ENCODE data around the gene WDR43. TPM values are rescaled to one million over a fixed set of nuclear protein-coding genes. Genes with fewer than 3 reads are reported as not detected.

The WDR43 gene
- total RNA-seq, 1 donor from 2014 or later: 32.5 TPM

DNA sequence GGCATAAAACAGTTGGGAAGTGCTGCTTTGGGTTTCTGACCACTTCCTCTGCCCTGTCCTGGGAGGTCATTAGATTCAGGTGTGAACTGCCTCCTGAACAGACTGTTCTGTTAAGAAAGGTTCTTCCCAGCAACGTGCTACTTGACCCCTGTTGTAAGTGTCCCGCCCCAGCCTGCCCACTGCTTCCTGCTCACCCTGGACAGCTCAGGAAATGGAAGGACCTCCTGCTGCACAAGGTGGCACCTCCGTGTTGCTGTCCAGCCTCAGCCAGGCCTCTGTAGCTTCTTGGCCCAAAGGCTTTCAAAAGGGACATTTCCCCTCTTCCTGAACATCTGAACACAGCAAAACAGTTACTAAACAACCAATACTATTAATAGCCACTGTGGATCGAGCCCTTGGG lies 92.0 kb downstream of the WDR43 start:
- peaks cover 2% of the 10 kb centered on the region for H3K9me3 Mint-ChIP-seq (ENCODE audit: unreplicated experiment)
- no peak overlapping the region for H3K27ac Mint-ChIP-seq (ENCODE audit: unreplicated experiment)
- TF ChIP-seq, protein P1, sequence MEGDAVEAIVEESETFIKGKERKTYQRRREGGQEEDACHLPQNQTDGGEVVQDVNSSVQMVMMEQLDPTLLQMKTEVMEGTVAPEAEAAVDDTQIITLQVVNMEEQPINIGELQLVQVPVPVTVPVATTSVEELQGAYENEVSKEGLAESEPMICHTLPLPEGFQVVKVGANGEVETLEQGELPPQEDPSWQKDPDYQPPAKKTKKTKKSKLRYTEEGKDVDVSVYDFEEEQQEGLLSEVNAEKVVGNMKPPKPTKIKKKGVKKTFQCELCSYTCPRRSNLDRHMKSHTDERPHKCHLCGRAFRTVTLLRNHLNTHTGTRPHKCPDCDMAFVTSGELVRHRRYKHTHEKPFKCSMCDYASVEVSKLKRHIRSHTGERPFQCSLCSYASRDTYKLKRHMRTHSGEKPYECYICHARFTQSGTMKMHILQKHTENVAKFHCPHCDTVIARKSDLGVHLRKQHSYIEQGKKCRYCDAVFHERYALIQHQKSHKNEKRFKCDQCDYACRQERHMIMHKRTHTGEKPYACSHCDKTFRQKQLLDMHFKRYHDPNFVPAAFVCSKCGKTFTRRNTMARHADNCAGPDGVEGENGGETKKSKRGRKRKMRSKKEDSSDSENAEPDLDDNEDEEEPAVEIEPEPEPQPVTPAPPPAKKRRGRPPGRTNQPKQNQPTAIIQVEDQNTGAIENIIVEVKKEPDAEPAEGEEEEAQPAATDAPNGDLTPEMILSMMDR (IDR thresholded peaks at IDR 0.05; ENCODE audit: partially characterized antibody, unreplicated experiment): no peak
- H3K36me3 Mint-ChIP-seq (ENCODE audit: unreplicated experiment): no peaks in the 10 kb centered on the region
- no peak for DNase-seq
- no peaks in the 10 kb centered on the region for H3K4me1 Mint-ChIP-seq (ENCODE audit: low read depth, unreplicated experiment)
- H3K4me3 Mint-ChIP-seq (ENCODE audit: unreplicated experiment): no peak overlapping the region
- peaks cover 4% of the 10 kb centered on the region for H3K27me3 Mint-ChIP-seq (ENCODE audit: unreplicated experiment)

DNA sequence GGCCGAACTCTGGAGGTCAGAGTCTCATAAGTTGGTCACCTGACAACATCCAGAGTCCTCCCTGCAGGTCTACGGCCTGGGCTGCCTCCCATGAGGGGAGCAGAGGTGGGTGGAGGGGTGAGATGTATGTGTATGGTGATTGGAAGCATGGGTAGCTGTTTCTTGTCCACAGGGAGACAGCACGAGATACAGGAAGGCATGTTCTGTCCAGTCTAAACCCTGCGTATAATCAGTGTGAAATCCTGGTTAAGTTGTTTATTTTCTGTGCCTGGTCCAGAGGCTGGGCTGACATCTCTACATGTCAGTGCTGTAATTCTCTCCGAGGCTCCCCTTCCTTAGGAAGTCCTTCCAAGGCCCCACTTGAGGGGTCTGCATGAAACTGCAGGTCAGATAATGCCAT lies 95.5 kb downstream of the WDR43 start:
- Mint-ChIP-seq H3K4me3 (ENCODE audit: unreplicated experiment) (no peak overlapping the region), H3K4me1 (ENCODE audit: low read depth, unreplicated experiment) (no peaks in the 10 kb centered on the region), H3K36me3 (ENCODE audit: unreplicated experiment) (no peaks in the 10 kb centered on the region), H3K27ac (ENCODE audit: unreplicated experiment) (no peak overlapping the region), H3K27me3 (ENCODE audit: unreplicated experiment) (peaks cover 2% of the 10 kb centered on the region), H3K9me3 (ENCODE audit: unreplicated experiment) (no peaks in the 10 kb centered on the region)
- TF ChIP-seq, protein P1 (IDR thresholded peaks at IDR 0.05; ENCODE audit: partially characterized antibody, unreplicated experiment): no peak
- DNase-seq: no peak

DNA sequence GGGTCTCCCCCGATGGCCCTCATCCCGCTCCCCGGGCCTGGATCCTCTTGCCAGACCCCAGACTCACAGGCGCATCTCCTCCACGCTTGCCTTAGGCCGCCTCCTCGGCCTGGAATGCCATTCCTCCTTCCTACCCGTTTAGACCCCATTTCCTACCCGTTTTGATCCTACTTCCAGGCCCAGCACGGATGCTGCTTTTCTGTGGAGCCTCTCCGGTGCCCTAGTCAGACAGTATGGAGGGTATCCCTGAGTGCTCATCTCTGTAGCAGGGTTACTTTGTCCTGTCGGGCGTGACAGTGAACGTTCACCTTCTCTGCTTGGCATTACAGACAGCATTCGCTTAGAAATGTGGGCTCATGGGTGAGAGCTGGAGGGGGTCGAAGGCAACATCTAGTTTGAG lies 96.0 kb downstream of the WDR43 start:
- Mint-ChIP-seq H3K4me1 (ENCODE audit: low read depth, unreplicated experiment) (no peaks in the 10 kb centered on the region), H3K4me3 (ENCODE audit: unreplicated experiment) (no peak overlapping the region), H3K27me3 (ENCODE audit: unreplicated experiment) (peaks cover 2% of the 10 kb centered on the region), H3K9me3 (ENCODE audit: unreplicated experiment) (no peaks in the 10 kb centered on the region), H3K27ac (ENCODE audit: unreplicated experiment) (no peak overlapping the region), H3K36me3 (ENCODE audit: unreplicated experiment) (no peaks in the 10 kb centered on the region)
- no peak for DNase-seq
- TF ChIP-seq, protein P1 (IDR thresholded peaks at IDR 0.05; ENCODE audit: partially characterized antibody, unreplicated experiment): no peak

DNA sequence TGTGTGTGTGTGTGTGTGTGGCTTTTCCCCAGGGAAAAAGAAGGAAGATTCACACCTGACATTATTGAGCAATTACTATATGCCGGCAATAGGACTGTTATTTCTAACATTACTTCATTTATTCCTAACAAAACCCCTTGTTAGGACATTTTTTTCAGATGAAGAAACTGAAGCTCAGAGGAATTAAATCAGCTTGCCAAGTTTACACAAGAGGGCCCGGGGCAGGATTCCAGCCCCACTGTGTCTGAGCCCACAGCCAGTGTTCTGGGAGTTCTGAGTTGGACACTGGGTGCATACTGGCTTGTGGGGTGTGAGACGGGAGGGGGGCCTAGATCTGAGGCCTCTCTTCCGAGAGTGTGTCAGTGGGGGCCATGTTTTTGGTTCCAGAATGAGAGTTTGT lies 96.6 kb downstream of the WDR43 start:
- Mint-ChIP-seq H3K27ac (ENCODE audit: unreplicated experiment) (no peak overlapping the region), H3K36me3 (ENCODE audit: unreplicated experiment) (no peaks in the 10 kb centered on the region), H3K9me3 (ENCODE audit: unreplicated experiment) (no peaks in the 10 kb centered on the region), H3K4me1 (ENCODE audit: low read depth, unreplicated experiment) (no peaks in the 10 kb centered on the region), H3K4me3 (ENCODE audit: unreplicated experiment) (no peak overlapping the region), H3K27me3 (ENCODE audit: unreplicated experiment) (peaks cover 2% of the 10 kb centered on the region)
- DNase-seq: no peak
- TF ChIP-seq, protein P1 (IDR thresholded peaks at IDR 0.05; ENCODE audit: partially characterized antibody, unreplicated experiment): no peak

DNA sequence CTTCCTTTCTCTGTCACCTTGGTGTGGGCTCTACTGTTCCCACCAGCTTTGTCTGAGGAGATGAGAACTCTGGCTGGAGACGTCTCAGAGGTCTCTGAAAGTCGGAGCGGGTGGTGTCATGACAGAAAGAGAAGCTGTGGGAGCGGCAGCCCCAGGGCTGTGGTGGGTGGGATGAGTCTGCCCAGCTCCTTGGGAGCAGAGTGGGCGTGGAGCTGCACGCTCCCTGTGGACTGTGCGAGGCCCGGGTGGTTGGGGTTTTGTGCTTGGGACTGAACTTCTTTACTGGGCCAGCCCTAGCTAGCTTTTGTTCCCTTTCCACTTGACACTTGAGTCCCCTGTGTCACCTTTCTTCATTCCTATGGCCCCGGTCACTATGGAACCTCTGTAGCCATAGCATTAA lies 97.0 kb downstream of the WDR43 start:
- H3K4me1 Mint-ChIP-seq (ENCODE audit: low read depth, unreplicated experiment): no peaks in the 10 kb centered on the region
- TF ChIP-seq, protein P1 (IDR thresholded peaks at IDR 0.05; ENCODE audit: partially characterized antibody, unreplicated experiment): no peak
- H3K4me3 Mint-ChIP-seq (ENCODE audit: unreplicated experiment): no peak overlapping the region
- DNase-seq: no peak
- no peaks in the 10 kb centered on the region for H3K36me3 Mint-ChIP-seq (ENCODE audit: unreplicated experiment)
- H3K27ac Mint-ChIP-seq (ENCODE audit: unreplicated experiment): no peak overlapping the region
- no peaks in the 10 kb centered on the region for H3K9me3 Mint-ChIP-seq (ENCODE audit: unreplicated experiment)
- H3K27me3 Mint-ChIP-seq (ENCODE audit: unreplicated experiment): peaks cover 2% of the 10 kb centered on the region
